Activated CD4-positive, alpha-beta T cell treated with anti-CD3 and anti-CD28 coated beads, Interleukin-2, Interleukin-4, amounts not matched to agents 100 ng/mL and 50 ng/mL, durations not matched to agents 16 hours and 8 hours (primary cell): ENCODE measurements around the gene MTURN.

ENCODE experiments used
- DNase-seq: peaks from one replicate; pipeline ENCODE4 v3.0.0-alpha.2; 2020; ENCODE audit warnings: low spot score

Gene MTURN

GRCh38 chr7:30136117-30136731 is 1.4 kb downstream of the MTURN start:
- DNase-seq = no peak

DNA sequence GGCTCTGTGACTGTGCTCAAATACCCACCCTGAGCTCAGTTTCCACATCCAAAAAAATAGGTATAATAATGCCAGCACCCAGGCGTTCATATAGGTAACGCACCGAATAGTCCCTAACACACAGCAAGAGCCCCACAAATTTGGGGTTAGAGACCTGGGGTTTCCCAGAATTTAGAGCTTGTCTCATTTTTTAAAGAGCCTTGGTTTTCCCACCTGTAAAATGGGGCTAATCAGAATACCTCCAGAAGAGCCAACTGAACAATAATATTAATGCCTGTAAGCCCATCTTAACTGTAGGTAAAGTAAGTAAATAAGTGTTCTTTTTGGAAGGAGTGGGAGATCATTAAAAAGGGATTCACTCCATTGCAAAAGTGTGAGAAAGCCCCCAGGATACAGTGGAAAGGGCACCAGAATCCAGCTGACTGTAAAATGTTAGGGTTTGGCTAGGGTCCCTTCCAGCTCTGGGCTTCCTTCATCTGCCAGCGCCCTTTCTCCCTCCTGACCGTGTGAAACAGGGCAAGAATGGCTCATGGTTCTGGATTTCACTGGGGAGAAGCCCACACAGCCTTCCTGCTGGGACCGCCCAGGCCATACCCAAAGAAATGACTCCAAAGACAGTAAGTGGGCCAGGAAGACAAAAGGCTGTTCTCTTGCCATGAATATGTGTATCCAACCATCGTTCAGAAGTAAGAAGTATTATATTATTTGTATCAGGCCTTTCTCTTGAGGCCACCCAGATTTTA is 2.1 kb downstream of the MTURN start:
- DNase-seq = no peak

DNA sequence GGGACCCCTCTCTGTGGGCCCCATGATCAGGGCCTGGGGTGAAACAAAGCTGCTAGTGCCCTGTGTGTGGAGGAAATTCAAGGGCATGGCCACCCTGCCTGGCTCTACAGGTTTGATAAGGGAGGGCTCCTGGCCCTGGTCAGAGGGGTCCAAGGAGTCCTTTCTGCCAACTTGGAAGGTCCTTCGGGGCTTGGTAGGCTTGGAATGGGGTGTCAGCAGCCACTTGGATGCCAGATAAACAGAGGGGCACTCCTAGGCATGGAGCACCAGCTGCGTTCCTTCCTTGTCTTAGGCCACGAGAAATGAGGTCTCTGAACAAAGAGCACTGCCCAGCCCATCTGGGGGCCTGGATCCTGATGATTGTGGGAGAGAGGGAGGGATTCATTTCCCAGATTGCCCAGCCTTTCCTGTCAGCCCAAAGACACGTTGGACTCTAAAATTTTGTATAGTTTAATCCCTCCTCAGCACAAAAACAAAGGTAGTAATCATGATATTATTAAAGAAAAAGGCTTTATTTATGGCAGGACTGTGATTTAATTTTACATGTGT is 5.1 kb downstream of the MTURN start:
- no peak for DNase-seq

GRCh38 chr7:30140456-30140855 is 5.7 kb downstream of the MTURN start:
- DNase-seq = no peak

GRCh38 chr7:30142710-30143109 is 7.9 kb downstream of the MTURN start:
- no peak for DNase-seq

- no peak for DNase-seq
Measured at GRCh38 chr7:30143748-30144251, 9.0 kb downstream of the MTURN start.

DNA sequence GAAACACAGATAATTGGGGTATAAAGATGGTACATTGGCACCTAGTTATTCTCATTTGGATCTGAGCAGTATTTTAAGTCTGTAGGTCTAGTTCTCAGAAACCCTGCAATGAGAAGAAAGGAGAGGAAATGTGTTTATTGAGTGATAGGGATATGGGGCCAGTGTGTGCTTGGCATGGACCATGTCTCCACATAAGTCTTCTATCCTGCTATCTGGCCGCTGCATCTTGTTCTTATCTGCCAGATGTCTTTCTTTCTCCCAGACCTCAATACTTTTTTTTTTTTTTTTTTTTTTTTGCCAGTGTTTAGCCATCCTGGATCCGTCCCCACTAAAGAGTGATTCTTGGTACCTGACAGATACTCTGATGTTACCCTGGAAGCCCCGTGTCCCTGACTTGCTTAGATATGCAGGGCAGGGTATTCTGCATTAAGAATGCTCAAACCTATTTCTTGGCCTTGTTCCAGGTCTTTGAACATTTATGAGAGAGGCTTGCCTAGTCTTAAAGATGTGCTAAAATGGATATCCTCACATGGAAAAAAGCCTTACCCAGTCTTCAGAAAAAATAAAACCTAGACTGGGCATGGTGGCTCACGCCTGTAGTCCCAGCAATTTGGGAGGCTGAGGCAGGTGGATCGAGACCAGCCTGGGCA is 10.0 kb downstream of the MTURN start:
- no peak for DNase-seq

GRCh38 chr7:30145426-30145970 is 10.7 kb downstream of the MTURN start:
- DNase-seq = no peak

DNA sequence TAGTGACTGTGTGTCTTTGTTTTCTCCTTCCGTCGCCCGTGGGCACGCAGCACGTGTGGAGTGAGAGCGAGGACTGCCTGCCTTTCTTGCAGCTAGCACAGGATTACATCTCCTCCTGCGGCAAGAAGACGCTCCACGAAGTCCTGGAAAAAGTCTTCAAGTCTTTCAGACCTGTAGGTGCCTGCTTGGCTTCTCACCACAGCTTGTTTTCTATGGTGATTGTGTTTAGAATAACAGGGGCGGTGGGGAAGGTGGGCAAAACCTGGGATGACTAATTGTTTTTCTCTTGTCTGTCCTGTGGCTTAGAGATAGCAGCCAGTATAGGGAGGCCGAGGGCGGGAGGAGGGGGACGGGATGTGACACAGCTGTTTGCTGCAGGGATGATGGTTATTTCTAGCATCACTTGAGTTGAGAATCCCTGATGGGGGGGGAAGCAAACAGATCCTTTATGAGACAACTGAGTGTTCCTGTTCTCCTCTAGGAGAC is 11.4 kb downstream of the MTURN start:
- DNase-seq = no peak

DNA sequence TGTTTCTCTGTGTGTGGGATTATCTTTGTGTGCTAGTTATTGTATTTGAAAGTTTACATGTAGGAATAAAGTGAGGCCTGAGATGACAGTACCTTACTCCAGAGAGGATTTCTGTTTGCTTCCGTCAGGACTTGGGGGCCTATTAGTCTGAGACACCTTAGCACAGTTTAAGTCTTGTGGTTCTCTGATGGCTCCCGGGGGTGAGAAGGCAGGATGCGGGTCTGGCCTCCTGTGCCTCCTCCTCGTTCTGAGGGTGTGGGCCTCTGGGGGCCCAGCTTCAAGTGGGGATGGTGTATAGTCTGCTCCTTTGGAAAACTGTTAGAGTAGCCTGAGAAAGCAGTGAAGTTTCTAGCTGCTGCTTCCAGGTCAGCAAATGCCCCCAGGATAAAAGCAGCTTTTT is 12.4 kb downstream of the MTURN start:
- DNase-seq = no peak

- no peak for DNase-seq
Measured at GRCh38 chr7:30147785-30148184, 13.0 kb downstream of the MTURN start.

DNA sequence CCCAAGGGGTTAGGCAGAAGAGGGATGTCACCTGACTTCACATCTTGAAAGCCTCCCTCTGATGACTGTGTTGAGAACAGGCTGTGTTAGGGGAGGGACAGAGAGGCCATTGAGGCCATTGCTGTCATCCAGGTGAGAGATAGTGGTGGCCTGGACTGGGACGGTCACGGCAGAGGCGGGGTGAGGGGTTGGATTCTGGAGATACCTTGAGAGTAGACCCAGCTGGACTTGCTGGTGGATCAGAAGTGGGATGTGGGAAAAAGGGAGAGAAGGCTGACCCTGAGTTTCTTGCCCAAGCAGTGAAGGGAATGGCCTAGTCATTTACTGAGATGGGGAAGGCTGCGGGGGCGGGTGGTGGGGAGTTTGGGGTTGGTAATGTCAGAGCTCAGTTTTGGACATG is 13.6 kb downstream of the MTURN start:
- no peak for DNase-seq

DNA sequence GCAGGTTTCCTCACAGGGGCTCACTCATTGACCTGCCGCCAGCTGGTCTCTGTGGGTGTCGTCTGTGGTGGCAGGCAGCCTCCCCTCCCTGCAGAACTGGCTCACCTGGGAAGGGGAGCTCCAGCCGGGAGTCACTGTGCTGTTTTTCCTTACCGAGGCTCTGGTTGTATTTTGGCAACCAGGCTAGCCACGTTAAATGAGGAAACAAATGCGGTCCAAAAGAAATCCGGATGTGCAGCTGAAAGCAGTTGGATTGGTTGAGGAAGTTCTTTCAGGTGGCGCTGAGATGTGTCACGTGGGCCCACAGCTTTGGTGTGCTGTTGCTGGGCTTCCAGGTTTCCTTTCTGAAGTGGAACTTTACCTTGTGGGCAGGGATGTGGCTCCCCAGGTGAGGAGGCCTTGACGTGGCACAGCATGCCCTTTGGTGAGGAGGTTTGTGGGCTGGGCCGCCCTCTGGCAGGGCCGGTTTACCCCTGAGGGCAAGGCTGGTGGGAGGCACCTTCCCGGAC is 14.2 kb downstream of the MTURN start:
- DNase-seq = no peak

DNA sequence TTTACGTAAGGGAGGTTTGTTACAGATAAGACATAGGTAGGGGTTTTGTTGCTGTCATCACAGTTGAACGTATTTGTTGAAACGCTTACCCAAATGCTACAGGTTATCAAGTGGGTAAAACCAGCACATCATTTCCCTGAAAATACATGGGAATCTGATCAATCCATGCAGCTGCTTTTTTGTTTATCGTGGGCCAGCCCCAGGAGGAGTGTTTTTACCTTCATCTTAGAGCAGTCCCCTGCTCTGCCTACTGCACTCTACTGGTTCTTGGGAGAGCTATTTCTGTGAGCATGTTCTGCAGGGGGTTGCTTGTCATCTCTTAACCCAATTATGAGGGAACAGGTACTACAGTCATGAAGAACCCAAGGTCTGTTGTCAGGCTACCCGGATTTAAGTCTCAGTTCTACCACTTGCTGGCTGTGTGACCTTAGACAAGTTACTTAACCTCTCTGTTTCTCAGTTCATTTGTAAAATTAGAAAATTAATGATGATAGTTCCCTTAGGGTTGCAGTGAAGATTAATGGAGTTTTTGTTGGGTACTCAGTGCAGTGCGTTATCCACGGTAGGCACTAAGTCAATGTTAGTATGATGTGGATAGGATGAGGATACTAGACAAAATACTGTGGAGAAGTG is 15.0 kb downstream of the MTURN start:
- no peak for DNase-seq

- no peak for DNase-seq
Measured at GRCh38 chr7:30150711-30151110, 15.9 kb downstream of the MTURN start.

DNA sequence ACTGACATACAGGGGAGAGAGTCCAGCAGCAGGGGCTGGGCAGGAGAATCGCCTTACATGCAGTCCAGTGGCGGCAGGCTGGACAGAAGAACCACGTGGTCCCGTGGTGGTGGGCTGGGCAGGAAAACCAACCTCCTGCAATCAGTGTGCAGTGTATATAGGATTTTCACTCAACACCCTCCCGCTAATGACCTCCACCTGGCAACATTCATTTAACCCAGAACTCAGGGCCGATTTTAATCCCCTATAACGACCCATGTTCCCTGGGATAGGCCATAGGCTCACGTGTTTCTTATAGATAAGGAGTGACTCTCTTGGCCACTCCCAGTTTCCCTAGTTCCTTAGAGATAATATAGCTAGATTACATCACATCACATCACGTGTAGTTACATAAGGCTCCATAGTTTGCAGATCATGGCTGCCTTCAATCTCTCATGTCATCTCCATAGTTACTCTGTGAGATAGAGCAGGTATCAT is 19.4 kb downstream of the MTURN start:
- no peak for DNase-seq

DNA sequence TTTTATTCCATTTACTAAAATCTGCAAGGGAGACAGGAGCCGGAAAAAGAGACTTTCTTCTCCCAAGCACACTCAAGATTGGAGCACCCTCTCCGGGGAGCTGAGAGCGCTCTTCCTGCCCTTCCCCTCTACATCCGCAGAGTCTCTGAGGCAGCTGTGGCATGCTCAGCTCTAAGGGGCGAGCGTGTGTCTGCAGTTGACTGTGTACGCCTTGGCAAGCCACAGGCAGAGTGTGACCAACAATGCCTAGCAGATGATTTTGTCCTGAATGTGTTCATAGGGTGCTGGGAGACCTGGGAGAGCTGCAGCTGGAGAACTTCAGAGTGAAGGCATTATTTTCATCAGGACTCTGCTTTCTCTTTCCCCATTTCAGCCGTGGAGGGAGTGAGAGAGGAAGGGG is 20.7 kb downstream of the MTURN start:
- DNase-seq = no peak

GRCh38 chr7:30157204-30157603 is 22.4 kb downstream of the MTURN start:
- DNase-seq = no peak

DNA sequence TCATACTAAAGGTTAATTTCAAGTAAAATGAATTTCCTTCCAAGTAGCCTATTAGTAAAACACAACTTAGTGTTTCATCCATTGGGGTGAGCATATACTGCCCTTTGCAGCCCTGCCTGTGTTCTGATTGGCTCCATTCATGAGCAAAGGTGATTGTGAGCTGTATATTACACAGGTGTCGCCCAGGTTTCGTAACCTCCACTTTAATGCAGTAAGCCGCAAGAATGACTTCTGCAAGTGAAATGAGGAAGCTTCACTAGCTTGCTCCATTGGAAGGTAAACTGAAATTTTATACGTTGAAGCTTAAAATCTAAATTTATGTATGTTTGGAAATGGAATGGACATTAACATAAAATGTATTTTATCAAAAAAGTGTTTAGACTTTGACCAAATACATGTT is 24.4 kb downstream of the MTURN start:
- DNase-seq = no peak

- DNase-seq = peak; percentile 36
Measured at GRCh38 chr7:30159698-30160143, 24.9 kb downstream of the MTURN start.

DNA sequence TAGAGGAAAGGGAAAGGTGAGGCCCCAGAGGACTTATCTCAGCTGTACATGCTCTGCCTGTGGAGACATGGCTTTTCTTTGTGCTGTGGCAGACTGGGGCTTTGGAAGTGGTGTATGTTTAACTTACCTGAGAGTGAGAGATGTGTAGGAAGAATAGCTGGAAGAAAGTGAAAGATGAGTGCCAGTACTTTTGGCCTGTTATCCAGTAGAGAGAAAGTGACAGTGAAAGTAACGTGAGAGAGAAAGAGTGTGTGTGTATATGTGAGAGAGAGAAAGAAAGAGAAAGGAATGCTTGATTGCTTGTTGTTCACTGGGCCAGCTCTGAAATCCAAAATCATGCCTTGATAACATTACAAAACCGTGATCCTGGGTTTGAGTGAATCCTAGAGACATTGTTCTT is 25.5 kb downstream of the MTURN start:
- DNase-seq = no peak

- DNase-seq = no peak
Measured at GRCh38 chr7:30162133-30162532, 27.3 kb downstream of the MTURN start.
